HG02840 (cell line): Measurements from ENCODE around the gene RPL29.
"Not testable (repeated sequence)": the region's sequence is repeated elsewhere in the genome, so short reads cannot be mapped to it uniquely, and the experiment has no call there.

Source experiments
- ATAC-seq: cut with Tn5 transposase; IDR thresholded peaks from one replicate; pipeline ENCODE4 v1.9.1; 2021; ENCODE audit warnings: mild to moderate bottlenecking, moderate library complexity, moderate number of reproducible peaks; ENCODE audit not compliant: unreplicated experiment, low FRiP score

The RPL29 gene

GRCh38 chr3:51995346-51996163, at the start of gene RPL29:
RPL29 (minus strand) TSS chr3:51995895; CDS start chr3:51995461, 434 bp downstream.
- ATAC-seq, result peak; percentile 83

- no peak for ATAC-seq
These were observed 49.3 kb upstream of the RPL29 start for GRCh38 chr3:52044869-52045619.

GRCh38 chr3:52043750-52044149, 48.1 kb upstream of the RPL29 start:
- ATAC-seq, result no peak

GRCh38 chr3:52043039-52043438, 47.3 kb upstream of the RPL29 start:
- ATAC-seq, result not testable (repeated sequence)

- no peak for ATAC-seq
These were observed 45.5 kb upstream of the RPL29 start for GRCh38 chr3:52041118-52041731.

GRCh38 chr3:52040600-52040999, 44.9 kb upstream of the RPL29 start:
- ATAC-seq, result no peak

GRCh38 chr3:52039846-52040245, 44.2 kb upstream of the RPL29 start:
- ATAC-seq, result no peak

GRCh38 chr3:52039426-52039825, 43.7 kb upstream of the RPL29 start:
- no peak for ATAC-seq

- ATAC-seq, result no peak
These were observed 42.5 kb upstream of the RPL29 start for GRCh38 chr3:52038227-52038626.

- no peak for ATAC-seq
These were observed 41.6 kb upstream of the RPL29 start for GRCh38 chr3:52037291-52037690.

- ATAC-seq, result no peak
These were observed 41.1 kb upstream of the RPL29 start for GRCh38 chr3:52036829-52037228.

- no peak for ATAC-seq
These were observed 40.6 kb upstream of the RPL29 start for GRCh38 chr3:52036222-52036694.

GRCh38 chr3:52034651-52035050, 39.0 kb upstream of the RPL29 start:
- no peak for ATAC-seq

- no peak for ATAC-seq
These were observed 38.5 kb upstream of the RPL29 start for GRCh38 chr3:52034212-52034611.

GRCh38 chr3:52033748-52034147, 38.1 kb upstream of the RPL29 start:
- not testable (repeated sequence) for ATAC-seq

- ATAC-seq, result no peak
These were observed 37.2 kb upstream of the RPL29 start for GRCh38 chr3:52032702-52033408.

GRCh38 chr3:52031896-52032295, 36.2 kb upstream of the RPL29 start:
- no peak for ATAC-seq

GRCh38 chr3:52030714-52031310, 35.1 kb upstream of the RPL29 start:
- no peak for ATAC-seq

GRCh38 chr3:52029535-52029934, 33.8 kb upstream of the RPL29 start:
- no peak for ATAC-seq

GRCh38 chr3:52029053-52029452, 33.4 kb upstream of the RPL29 start:
- ATAC-seq, result no peak
